Panc1 (cell line): ENCODE data around the gene FAM53B. TPM values are rescaled to one million over a fixed set of nuclear protein-coding genes. Genes with fewer than 3 reads are reported as not detected.
"Not testable (repeated sequence)": the region's sequence is repeated elsewhere in the genome, so short reads cannot be mapped to it uniquely, and the experiment has no call there.

Experiments
- ATAC-seq: fragments of 200-7000 bp; cut with Tn5 transposase; 2 replicates; pipeline ENCODE4 v1.9.1; 2020; ENCODE audit warnings: mild to moderate bottlenecking, moderate library complexity
- BruUV-seq: library from RNA; stranded (reverse); fragments of 400-500 nt; replicated peaks from 2 replicates; lab custom pipeline; 2021; lab: Mats Ljungman, UMichigan
- CTCF ChIA-PET: fragments of 300-600 bp; sonication (Branson Sonifier 250); formaldehyde crosslinking; loops from one replicate; lab custom pipeline; 2022; ENCODE audit warnings: antibody characterized with exemption; lab: Charles Lee
- POLR2A ChIA-PET: fragments of 300-600 bp; sonication (Branson Sonifier 250); formaldehyde crosslinking; loops from one replicate; lab custom pipeline; 2022; ENCODE audit warnings: antibody characterized with exemption; lab: Charles Lee
- DNase-seq: peaks from one replicate; pipeline ENCODE4 v3.0.0-alpha.2; 2010; ENCODE audit warnings: low read depth, low spot score
- H3K27ac ChIP-seq: 2 replicates; pipeline ENCODE4 v1.5.1; 2011; ENCODE audit warnings: mild to moderate bottlenecking, low read length, inconsistent platforms
- H3K27me3 ChIP-seq: fragments of 200-500 bp; sonication (Bioruptor generic); 2 replicates; pipeline ENCODE4 v1.6.0; 2014; ENCODE audit warnings: low read length, inconsistent platforms; ENCODE audit not compliant: control insufficient read depth, insufficient read depth
- H3K36me3 ChIP-seq: fragments of 200-500 bp; sonication (Bioruptor generic); 2 replicates; pipeline ENCODE4 v1.5.1; 2014; ENCODE audit warnings: inconsistent platforms, mild to moderate bottlenecking, low read length, moderate library complexity; ENCODE audit not compliant: control insufficient read depth, insufficient read depth
- H3K4me1 ChIP-seq: 2 replicates; pipeline ENCODE4 v1.5.1; 2011; ENCODE audit warnings: inconsistent platforms, mild to moderate bottlenecking, low read length, moderate library complexity; ENCODE audit not compliant: control insufficient read depth, insufficient read depth
- H3K4me3 ChIP-seq, 2 experiments: 2 replicates each; pipeline ENCODE4 v1.5.1; 2011 to 2012; ENCODE audit warnings: low read depth in 2 of 2, low read length in 2 of 2, mild to moderate bottlenecking in 2 of 2, inconsistent platforms in 1 of 2, moderate library complexity in 1 of 2
- H3K9me3 ChIP-seq: fragments of 200-500 bp; sonication (Bioruptor generic); 2 replicates; pipeline ENCODE4 v1.5.1; 2014; ENCODE audit warnings: low read depth, mild to moderate bottlenecking, inconsistent platforms, low read length, moderate library complexity; ENCODE audit not compliant: control insufficient read depth, insufficient read depth
- POLR2AphosphoS5 ChIP-seq: IDR thresholded peaks from 2 replicates; pipeline ENCODE4 v1.6.1; 2012; ENCODE audit warnings: mild to moderate bottlenecking, low read depth, low read length, moderate library complexity
- SIN3A ChIP-seq: IDR thresholded peaks from 2 replicates; pipeline ENCODE4 v1.6.1; 2012; ENCODE audit warnings: low read depth, mild to moderate bottlenecking, low read length, moderate library complexity, borderline replicate concordance; ENCODE audit not compliant: insufficient read depth
- TCF7L2 ChIP-seq: IDR thresholded peaks from 2 replicates; pipeline ENCODE4 v1.6.1; 2011; ENCODE audit warnings: mild to moderate bottlenecking, low read depth, low read length, inconsistent platforms
- in situ Hi-C: cut with HindIII; loops from 2 replicates; pipeline ENCODE4 v1.10.0; 2016; ENCODE audit warnings: low sequenced_read_pairs, low pct_unique_long_range_greater_than_20kb
- intact Hi-C: fragments of 100-400 bp; cut with micrococcal nuclease; formaldehyde crosslinking; loops from one replicate; pipeline ENCODE4 v1.10.0; 2022; ENCODE audit not compliant: unreplicated experiment
- total RNA-seq: library from RNA; stranded (reverse); gene quantifications from one replicate; pipeline ENCODE4 v1.2.1, GENCODE V29; 2021; ENCODE audit not compliant: unreplicated experiment
- TF ChIP-seq, protein P1 (sequence below): fragments of 450-650 bp; IDR thresholded peaks from 2 replicates; pipeline ENCODE4 v1.5.1; 2017; ENCODE audit warnings: mild to moderate bottlenecking
- TF ChIP-seq, protein P2 (sequence below), 2 experiments: IDR thresholded peaks; 2 replicates each; pipeline ENCODE4 v1.6.1; 2011 to 2012; ENCODE audit warnings: low read depth in 2 of 2, control low read depth in 1 of 2, low read length in 1 of 2, mild to moderate bottlenecking in 1 of 2, moderate library complexity in 1 of 2; ENCODE audit not compliant: insufficient read depth in 1 of 2

FAM53B gene
- total RNA-seq, 1 experiment from 2014 or later = 42.5 TPM

DNA sequence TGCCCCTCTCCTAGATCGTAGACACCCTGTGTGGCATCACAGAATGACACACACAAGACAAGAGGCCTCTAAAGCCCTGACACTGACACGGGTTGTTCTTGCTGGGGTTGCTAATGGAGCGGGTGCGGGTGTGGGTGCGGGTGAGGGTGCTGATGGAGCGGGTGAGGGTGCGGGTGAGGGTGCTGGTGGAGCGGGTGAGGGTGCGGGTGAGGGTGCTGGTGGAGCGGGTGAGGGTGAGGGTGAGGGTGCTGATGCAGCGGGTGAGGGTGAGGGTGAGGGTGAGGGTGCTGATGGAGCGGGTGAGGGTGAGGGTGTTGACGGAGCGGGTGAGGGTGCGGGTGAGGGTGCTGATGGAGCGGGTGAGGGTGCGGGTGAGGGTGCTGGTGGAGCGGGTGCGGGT lies 134.0 kb downstream of the FAM53B start:
- H3K4me3 ChIP-seq, H3K9me3 ChIP-seq, intact Hi-C loops, BruUV-seq, H3K27me3 ChIP-seq, DNase-seq, POLR2A ChIA-PET, ATAC-seq, H3K27ac ChIP-seq, H3K36me3 ChIP-seq, in situ Hi-C loops: not testable (repeated sequence)
- peaks cover 13% of the 10 kb centered on the region for H3K4me1 ChIP-seq
- CTCF ChIA-PET = interaction anchor here (0.6 kb wide), 1 partner anchor 43 kb away, joined by 3 read pairs; no protein-coding TSS in a partner anchor

DNA sequence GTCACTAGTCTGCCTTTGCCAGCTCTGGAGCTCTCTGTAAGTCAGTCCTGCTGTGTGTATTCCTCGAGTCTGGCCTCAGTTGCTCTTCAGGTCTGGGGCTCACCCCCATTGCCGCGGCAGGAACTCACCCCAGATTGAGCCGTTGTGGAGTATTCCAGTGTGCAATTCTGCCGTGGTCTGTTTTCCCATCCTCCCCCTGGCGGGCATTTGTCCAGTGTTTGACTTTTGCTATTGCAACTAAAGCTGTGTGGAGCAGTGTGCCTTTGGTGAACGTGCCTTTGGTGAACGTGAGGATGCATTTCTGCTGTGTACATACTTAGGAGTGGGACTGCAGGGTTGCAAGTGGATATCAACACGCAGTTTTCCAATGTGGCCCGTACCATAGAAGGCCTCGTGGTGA lies 134.5 kb downstream of the FAM53B start:
- intact Hi-C loops = no loop called here
- DNase-seq = no peak
- BruUV-seq = no TSS peak
- H3K27me3 ChIP-seq = no peaks in the 10 kb centered on the region
- no peaks in the 10 kb centered on the region for H3K36me3 ChIP-seq
- TF ChIP-seq TCF7L2 = no peak
- no peak for TF ChIP-seq SIN3A
- TF ChIP-seq, protein P1, sequence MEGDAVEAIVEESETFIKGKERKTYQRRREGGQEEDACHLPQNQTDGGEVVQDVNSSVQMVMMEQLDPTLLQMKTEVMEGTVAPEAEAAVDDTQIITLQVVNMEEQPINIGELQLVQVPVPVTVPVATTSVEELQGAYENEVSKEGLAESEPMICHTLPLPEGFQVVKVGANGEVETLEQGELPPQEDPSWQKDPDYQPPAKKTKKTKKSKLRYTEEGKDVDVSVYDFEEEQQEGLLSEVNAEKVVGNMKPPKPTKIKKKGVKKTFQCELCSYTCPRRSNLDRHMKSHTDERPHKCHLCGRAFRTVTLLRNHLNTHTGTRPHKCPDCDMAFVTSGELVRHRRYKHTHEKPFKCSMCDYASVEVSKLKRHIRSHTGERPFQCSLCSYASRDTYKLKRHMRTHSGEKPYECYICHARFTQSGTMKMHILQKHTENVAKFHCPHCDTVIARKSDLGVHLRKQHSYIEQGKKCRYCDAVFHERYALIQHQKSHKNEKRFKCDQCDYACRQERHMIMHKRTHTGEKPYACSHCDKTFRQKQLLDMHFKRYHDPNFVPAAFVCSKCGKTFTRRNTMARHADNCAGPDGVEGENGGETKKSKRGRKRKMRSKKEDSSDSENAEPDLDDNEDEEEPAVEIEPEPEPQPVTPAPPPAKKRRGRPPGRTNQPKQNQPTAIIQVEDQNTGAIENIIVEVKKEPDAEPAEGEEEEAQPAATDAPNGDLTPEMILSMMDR = no peak
- no peak for TF ChIP-seq POLR2AphosphoS5
- TF ChIP-seq, protein P2, sequence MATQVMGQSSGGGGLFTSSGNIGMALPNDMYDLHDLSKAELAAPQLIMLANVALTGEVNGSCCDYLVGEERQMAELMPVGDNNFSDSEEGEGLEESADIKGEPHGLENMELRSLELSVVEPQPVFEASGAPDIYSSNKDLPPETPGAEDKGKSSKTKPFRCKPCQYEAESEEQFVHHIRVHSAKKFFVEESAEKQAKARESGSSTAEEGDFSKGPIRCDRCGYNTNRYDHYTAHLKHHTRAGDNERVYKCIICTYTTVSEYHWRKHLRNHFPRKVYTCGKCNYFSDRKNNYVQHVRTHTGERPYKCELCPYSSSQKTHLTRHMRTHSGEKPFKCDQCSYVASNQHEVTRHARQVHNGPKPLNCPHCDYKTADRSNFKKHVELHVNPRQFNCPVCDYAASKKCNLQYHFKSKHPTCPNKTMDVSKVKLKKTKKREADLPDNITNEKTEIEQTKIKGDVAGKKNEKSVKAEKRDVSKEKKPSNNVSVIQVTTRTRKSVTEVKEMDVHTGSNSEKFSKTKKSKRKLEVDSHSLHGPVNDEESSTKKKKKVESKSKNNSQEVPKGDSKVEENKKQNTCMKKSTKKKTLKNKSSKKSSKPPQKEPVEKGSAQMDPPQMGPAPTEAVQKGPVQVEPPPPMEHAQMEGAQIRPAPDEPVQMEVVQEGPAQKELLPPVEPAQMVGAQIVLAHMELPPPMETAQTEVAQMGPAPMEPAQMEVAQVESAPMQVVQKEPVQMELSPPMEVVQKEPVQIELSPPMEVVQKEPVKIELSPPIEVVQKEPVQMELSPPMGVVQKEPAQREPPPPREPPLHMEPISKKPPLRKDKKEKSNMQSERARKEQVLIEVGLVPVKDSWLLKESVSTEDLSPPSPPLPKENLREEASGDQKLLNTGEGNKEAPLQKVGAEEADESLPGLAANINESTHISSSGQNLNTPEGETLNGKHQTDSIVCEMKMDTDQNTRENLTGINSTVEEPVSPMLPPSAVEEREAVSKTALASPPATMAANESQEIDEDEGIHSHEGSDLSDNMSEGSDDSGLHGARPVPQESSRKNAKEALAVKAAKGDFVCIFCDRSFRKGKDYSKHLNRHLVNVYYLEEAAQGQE (IDR thresholded peaks at IDR 0.05; ENCODE audit: insufficient read depth in 1 of 2, low read depth in 2 of 2, low read length in 1 of 2) = no peak
- no peak overlapping the region for H3K4me3 ChIP-seq
- H3K9me3 ChIP-seq = no peaks in the 10 kb centered on the region
- ChIA-PET POLR2A (no interaction called here), CTCF (interaction anchor here (0.6 kb wide), 2 partner anchors 42 to 71 kb away, joined by 3 read pairs; no protein-coding TSS in a partner anchor)
- H3K4me1 ChIP-seq = peaks cover 13% of the 10 kb centered on the region
- no peak for ATAC-seq
- H3K27ac ChIP-seq = no peak overlapping the region
- in situ Hi-C loops = no loop called here

DNA sequence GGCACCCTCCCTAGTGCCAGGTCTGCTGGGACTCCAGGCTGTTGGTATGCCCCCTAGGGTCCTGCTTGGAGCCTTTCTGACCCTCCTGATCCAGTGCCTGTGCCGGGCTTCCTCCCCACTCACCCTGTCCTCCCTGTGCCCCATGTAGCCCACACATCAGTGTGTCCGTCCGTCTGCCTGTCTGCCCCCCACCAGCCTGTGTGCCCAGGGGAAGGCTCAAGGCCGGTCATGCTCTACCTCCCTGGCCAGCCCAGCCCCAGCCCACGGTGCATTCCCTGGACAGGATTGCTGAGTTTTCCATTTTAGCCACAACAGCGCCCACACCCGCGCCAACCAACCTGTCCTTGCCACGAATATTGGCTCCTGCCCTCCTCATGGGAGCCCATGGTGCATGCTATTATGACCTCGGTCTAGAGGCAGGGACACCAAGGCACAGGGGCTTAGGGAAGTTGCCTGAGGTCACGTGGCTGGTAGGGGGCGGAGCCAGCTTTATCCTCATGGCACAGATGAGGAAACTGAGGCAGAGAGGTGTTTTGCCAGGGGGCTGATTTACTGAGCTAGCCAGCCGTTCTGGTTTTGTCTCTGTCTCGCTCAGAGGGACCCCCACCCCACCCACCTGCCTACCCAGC lies 136.0 kb downstream of the FAM53B start:
- intact Hi-C loops (no loop called here), in situ Hi-C loops (no loop called here)
- ATAC-seq = no peak
- Histone ChIP-seq H3K27me3 (no peaks in the 10 kb centered on the region), H3K36me3 (no peaks in the 10 kb centered on the region), H3K4me1 (0 out of 2 replicates have a peak, but pooled peaks cover 5% of the 10 kb centered on the region), H3K4me3 (no peak overlapping the region), H3K9me3 (no peaks in the 10 kb centered on the region), H3K27ac (no peak overlapping the region)
- no peak for DNase-seq
- ChIA-PET CTCF (interaction anchor here (0.6 kb wide), 1 partner anchor 85 kb away, joined by 5 read pairs; no protein-coding TSS in a partner anchor), POLR2A (no interaction called here)
- TF ChIP-seq, protein P1 = no peak
- TF ChIP-seq POLR2AphosphoS5 (no peak), SIN3A (no peak), TCF7L2 (no peak)
- TF ChIP-seq, protein P2 (IDR thresholded peaks at IDR 0.05; ENCODE audit: insufficient read depth in 1 of 2, low read depth in 2 of 2, low read length in 1 of 2) = no peak
- no TSS peak for BruUV-seq
